Thyroid gland (tissue), 4 donors: ENCODE data around the gene ZNF784. TPM values are rescaled to one million over a fixed set of nuclear protein-coding genes. Genes with fewer than 3 reads are reported as not detected.
A peak's percentile ranks its signal among the peaks of the same experiment; 100 is the strongest.

Experiments used
- DNase-seq, 2 donors: peaks; one replicate each; pipeline ENCODE4 v3.0.0-alpha.2; 2019
- H3K27ac ChIP-seq, 3 donors: fragments of 200-600 bp; sonication (generic); 1 replicate in 2 of 3; 2 replicates in 1 of 3; pipeline ENCODE4 v1.5.1; 2016 to 2019; ENCODE audit warnings: mild to moderate bottlenecking in 1 of 3, moderate library complexity in 1 of 3
- H3K27me3 ChIP-seq: fragments of 200-600 bp; sonication (generic); one replicate; pipeline ENCODE4 v1.5.1; 2019
- H3K36me3 ChIP-seq, 2 donors: fragments of 200-600 bp; sonication (generic); one replicate each; pipeline ENCODE4 v1.5.1; 2016 to 2019
- H3K4me1 ChIP-seq, 2 donors: fragments of 200-600 bp; sonication (generic); one replicate each; pipeline ENCODE4 v1.5.1; 2017 to 2019
- H3K4me3 ChIP-seq, 3 donors: fragments of 200-600 bp; sonication (generic); replicated peaks in 1 of 3; 1 replicate in 2 of 3; 2 replicates in 1 of 3; pipeline ENCODE4 v1.5.1; 2016; ENCODE audit warnings: mild to moderate bottlenecking in 1 of 3
- H3K9me3 ChIP-seq: fragments of 200-600 bp; sonication (generic); one replicate; pipeline ENCODE4 v1.5.1; 2017
- CTCF ChIP-seq, 6 experiments: fragments of 200-600 bp in 3 of 6; fragments of 450-650 bp in 3 of 6; sonication (generic) in 3 of 6; IDR thresholded peaks; one replicate each; pipeline ENCODE4 v1.5.1; 2016 to 2019; ENCODE audit warnings: antibody characterized with exemption in 6 of 6, mild to moderate bottlenecking in 2 of 6, inconsistent platforms in 1 of 6, moderate library complexity in 1 of 6
- POLR2A ChIP-seq, 2 donors: fragments of 450-650 bp; IDR thresholded peaks; one replicate each; pipeline ENCODE4 v1.6.1; 2017; ENCODE audit warnings: antibody characterized with exemption in 2 of 2, mild to moderate bottlenecking in 2 of 2, moderate library complexity in 1 of 2
- WGBS, 2 donors: methylation state at CpG; one replicate each; pipeline ENCODE4 v1.1.5; 2017; 5-methylcytosine and 5-hydroxymethylcytosine counted together
- intact Hi-C: fragments of 100-400 bp; cut with DNase I; formaldehyde crosslinking; loops from one replicate; pipeline ENCODE4 v1.15.1; 2023
- total RNA-seq, 4 donors: library from RNA; depleted of rRNA; stranded (reverse); fragments of >200 nt; gene quantifications; one replicate each; pipeline ENCODE4 v1.2.3, GENCODE V29; 2016

Gene ZNF784
- total RNA-seq, 4 donors from 2014 or later, result 5.1 to 10.0 (median 8.7) TPM

GRCh38 chr19:55640577-55641425, 16.4 kb upstream of the ZNF784 start, which contains the start of gene ZNF580:
TSS of gene ZNF580 (plus strand) at chr19:55641002. CDS start at chr19:55642509, 1,507 bp downstream.
- peak; percentile 80 to 84 for DNase-seq
- Histone ChIP-seq H3K27me3 (no peaks in the 10 kb centered on the region), H3K36me3 (peaks cover 0 to 5% of the 10 kb centered on the region in 2 donors), H3K4me3 (peak within 1 kb of the TSS; percentile 40 to 84 (median 61)), H3K9me3 (no peaks in the 10 kb centered on the region), H3K4me1 (peaks cover 39 to 54% of the 10 kb centered on the region in 2 donors), H3K27ac (peak within 1 kb of the TSS; percentile 86 to 96 (median 91))
- intact Hi-C loops, result no loop called here
- TF ChIP-seq POLR2A (IDR thresholded peaks at IDR 0.05), result peak in 1 of 2 donors; percentile 29
- no peak for TF ChIP-seq CTCF (IDR thresholded peaks at IDR 0.05)
- 0% methylated on average over 38 to 39 of the region's 89 CpGs for WGBS, 2 donors

GRCh38 chr19:55640043-55640576, 15.7 kb upstream of the ZNF784 start:
- H3K9me3 ChIP-seq, result no peaks in the 10 kb centered on the region
- no peaks in the 10 kb centered on the region for H3K36me3 ChIP-seq
- intact Hi-C loops, result no loop called here
- H3K4me1 ChIP-seq, result peaks cover 42 to 57% of the 10 kb centered on the region in 2 donors
- peak; percentile 75 to 76 for DNase-seq
- peak overlapping the region; percentile 86 to 96 (median 91) for H3K27ac ChIP-seq
- no peaks in the 10 kb centered on the region for H3K27me3 ChIP-seq
- WGBS, 2 donors, result 7 to 30% methylated on average over 2 to 12 of the region's 38 CpGs
- H3K4me3 ChIP-seq, result peak overlapping the region in 1 of 3 donors; percentile 84
- TF ChIP-seq POLR2A (IDR thresholded peaks at IDR 0.05) (no peak), CTCF (IDR thresholded peaks at IDR 0.05) (peak in 5 of 6 experiments; percentile 13 to 59 (median 54))

DNA sequence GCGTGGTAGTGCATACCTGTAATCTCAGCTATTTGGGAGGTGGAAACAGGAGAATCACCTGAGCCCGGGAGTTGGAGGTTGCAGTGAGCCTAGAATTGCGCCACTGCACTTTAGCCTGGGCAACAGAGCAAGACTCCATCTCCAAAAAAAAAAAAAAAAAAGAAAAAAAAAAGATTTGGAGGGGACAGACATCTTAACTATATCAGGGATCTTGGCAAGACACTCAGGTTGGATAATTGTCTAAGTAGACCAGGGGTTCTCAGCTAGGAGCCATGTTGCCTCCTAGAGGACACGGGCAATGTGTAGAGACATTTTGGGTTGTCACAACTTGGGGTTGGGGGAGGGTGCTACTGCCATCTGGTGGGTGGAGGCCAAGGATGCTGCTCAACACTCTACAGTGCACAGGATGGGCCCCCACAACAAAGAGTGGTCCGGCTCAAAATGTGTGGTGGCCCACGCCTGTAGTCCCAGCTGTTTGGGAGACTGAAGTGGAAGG, 14.5 kb upstream of the ZNF784 start:
- intact Hi-C loops, result no loop called here
- H3K36me3 ChIP-seq, result no peaks in the 10 kb centered on the region
- H3K4me3 ChIP-seq, result no peak overlapping the region
- peaks cover 36 to 52% of the 10 kb centered on the region in 2 donors for H3K4me1 ChIP-seq
- no peak for DNase-seq
- WGBS, 2 donors, result 87 to 90% methylated on average over 6 of the region's 6 CpGs
- TF ChIP-seq POLR2A (IDR thresholded peaks at IDR 0.05) (no peak), CTCF (IDR thresholded peaks at IDR 0.05) (peak in 1 of 6 experiments; percentile 28)
- H3K27me3 ChIP-seq, result no peaks in the 10 kb centered on the region
- no peaks in the 10 kb centered on the region for H3K9me3 ChIP-seq
- no peak overlapping the region for H3K27ac ChIP-seq

- Histone ChIP-seq H3K36me3 (no peaks in the 10 kb centered on the region), H3K9me3 (no peaks in the 10 kb centered on the region), H3K27ac (no peak overlapping the region), H3K4me3 (no peak overlapping the region), H3K27me3 (no peaks in the 10 kb centered on the region), H3K4me1 (peaks cover 30 to 43% of the 10 kb centered on the region in 2 donors)
- TF ChIP-seq POLR2A (IDR thresholded peaks at IDR 0.05) (no peak), CTCF (IDR thresholded peaks at IDR 0.05) (no peak)
- intact Hi-C loops, result no loop called here
- WGBS, 2 donors, result 86 to 88% methylated on average over 11 of the region's 11 CpGs
- no peak for DNase-seq
Observed at GRCh38 chr19:55637534-55637933, 13.2 kb upstream of the ZNF784 start.
